ENCODE results near the gene FAM240B.

Gene FAM240B

DNA sequence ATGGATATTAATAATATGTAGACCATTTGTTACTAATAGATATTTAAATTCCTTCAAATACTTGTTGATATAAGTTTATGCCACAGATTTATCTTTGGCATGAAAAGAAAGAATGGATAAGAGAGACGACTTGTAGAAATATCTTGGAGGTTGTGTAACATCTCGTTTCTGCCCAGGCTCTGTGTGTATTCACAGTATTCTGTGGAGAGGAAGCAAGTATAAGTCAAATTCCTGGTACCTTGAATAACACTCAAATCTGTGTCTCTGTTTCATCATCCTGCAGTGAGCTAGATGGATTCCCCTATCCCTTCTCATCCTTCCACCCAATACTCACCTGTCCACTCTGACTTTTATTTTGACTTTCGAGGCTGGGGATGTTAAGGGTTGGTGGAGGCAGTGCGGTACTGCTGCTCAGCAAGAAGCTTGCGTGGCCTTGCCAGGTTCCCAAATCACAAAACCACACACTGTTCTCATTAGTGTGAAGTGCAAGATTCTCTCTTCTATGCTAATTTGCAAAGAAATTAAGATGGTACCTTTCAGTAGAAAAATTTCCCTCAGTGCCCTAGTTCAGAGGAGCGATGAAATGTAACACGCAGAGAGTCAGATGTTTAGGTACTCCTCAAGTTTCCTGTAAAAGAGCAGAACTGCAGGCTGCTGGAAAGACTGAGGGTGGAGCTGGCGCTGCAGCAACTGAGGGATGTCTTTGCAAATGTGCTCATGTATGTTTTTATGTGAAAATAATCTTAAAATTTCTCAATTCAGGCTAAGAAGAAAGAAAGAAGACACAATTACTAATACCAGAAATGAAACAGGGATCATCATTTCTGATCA, 57.0 kb downstream of the FAM240B start:
- DNase-seq = peak in 1 of 2 experiments; percentile 5

DNA sequence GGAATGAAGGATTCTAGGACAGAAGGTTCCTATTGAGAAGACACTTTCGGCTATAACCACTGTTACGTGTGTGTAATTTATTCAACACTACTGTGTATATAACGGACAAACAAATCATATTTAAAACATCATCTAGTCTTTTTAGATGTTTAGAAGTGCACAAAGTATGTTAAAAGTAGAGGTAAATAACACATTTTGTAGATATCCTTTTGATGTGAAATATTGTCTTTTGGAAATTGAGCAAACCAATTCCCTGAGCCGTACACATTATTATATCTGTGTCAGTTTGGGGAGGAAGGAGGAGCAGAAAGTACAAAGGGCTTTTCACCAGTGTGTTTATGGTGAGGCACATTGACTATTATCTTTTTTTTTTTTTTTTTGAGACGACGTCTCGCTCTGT, 60.4 kb downstream of the FAM240B start:
- no peak for DNase-seq

DNA sequence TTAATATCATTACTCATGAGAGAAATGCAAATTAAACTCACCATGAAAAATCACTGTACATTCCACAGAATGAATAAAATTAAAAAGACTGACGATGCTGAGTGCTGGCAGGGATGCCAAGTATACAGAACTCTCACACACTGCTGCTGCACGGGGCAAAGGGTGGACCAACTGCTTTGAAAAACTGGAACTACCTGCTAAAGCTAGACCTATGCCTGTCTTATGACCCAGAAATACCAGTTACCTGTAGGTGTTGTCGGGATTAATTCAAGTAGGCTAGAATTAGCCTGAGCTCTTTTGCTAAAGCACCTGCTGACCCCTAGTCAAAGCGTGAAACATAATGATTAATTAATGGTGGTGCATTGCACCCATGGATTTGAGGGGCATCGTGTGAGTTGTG, 63.0 kb downstream of the FAM240B start:
- no peak for DNase-seq

- DNase-seq = no peak
Measured at GRCh38 chr9:38652486-38652885, 67.4 kb downstream of the FAM240B start.

- no peak for DNase-seq
Measured at GRCh38 chr9:38652044-38652443, 67.9 kb downstream of the FAM240B start.

DNA sequence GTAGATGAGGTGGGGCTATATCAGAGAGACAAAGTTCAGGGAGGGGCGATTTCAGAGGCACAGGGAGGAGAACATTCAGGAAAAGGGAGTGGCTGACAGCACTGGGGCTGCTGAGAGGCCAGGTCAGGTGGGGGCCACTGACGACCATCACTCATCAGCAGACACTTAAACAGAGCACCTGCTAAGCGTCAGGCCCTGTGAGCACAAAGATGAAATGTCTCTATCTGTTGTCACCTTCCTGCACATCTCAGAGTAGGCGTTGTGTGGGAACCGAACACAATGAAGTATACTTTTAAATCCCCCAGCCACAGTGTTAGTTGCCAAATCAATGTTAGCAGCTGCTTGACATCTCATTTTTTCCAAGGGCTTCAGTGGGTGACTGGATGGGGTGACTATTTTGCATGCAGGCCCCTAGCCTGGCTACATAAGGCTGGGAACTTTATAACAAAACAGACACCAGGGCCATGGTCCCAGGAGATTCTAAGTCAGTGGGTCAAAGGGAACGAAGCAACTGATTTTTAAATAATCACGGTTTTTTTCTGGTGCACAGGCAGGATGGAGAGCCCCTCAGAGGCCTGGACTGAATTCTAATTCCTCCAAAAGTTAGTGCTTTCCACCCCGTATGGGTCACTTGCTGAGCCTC, 68.4 kb downstream of the FAM240B start:
- no peak for DNase-seq

DNA sequence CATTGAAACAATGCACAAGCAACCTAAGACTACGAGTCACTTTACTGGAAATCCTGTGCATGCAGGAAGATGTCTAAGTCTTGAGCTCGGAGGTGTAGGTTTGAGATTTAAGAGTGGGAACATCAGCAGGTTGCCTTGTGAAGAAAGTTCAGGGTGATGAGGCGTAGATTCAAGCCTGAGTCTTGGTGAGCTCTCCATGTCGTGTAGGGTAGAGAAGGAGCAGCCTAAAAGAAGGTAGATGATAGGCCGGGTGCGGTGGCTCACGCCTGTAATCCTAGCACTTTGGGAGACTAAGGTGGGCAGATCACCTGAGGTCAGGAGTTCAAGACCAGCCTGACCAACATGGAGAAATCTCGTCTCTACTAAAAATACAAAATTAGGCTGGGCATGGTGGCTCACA, 69.4 kb downstream of the FAM240B start:
- DNase-seq = no peak

DNA sequence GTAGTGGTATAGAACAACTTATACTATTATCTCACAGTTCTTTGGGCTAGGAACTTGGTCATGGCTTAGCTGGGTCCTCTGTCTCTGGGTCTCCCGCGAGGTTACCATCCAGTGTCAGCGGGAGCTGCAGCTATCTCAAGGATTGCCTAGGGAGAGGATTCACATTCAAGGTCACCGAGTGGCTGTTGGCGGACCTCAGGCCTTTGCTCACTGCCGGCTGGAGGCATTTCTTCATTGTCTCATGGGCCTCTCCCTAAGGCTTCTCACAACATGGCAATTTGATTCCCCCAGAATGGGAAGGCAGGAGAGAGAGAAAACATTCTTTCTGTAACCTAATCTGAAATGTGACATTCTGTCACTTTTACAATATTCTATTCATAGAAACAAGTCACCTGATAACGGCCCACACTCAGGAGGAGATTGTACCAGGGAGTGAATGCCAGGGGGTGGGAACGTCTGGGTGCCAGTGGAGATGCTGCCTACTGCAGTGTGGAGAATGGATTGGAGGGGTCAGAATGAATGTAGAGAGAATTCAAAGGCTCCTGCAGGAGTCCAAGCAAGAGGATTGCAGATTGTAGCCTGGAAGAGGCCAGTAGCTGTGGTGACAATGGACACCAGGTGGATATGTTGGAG, 70.1 kb downstream of the FAM240B start:
- DNase-seq = no peak

GRCh38 chr9:38644601-38645000, 75.3 kb downstream of the FAM240B start:
- no peak for DNase-seq

Data from NCI-H446 (cell line).